BJ (cell line): ENCODE measurements around the gene PLAU. TPM values are rescaled to one million over a fixed set of nuclear protein-coding genes. Genes with fewer than 3 reads are reported as not detected.

Experiments
- CTCF ChIA-PET: fragments of 350-600 bp; formaldehyde crosslinking; extraction: SDS; loops from one replicate; lab custom pipeline; 2021; ENCODE audit warnings: antibody characterized with exemption, inconsistent platforms; lab: Yijun Ruan, JAX
- POLR2A ChIA-PET: fragments of 300-600 bp; sonication (Branson Sonifier 250); formaldehyde crosslinking; extraction: SDS; loops from one replicate; lab custom pipeline; 2021; ENCODE audit warnings: antibody characterized with exemption; lab: Charles Lee
- DNase-seq: peaks from one replicate; pipeline ENCODE4 v3.0.0-alpha.2; 2011; ENCODE audit warnings: low read depth
- H3K27me3 ChIP-seq: 2 replicates; pipeline ENCODE4 v1.6.0; 2011; ENCODE audit warnings: low read length; ENCODE audit not compliant: control insufficient read depth, insufficient read depth
- H3K36me3 ChIP-seq: 2 replicates; pipeline ENCODE4 v1.5.1; 2011; ENCODE audit warnings: low read length; ENCODE audit not compliant: control insufficient read depth, insufficient read depth
- H3K4me3 ChIP-seq: 2 replicates; pipeline ENCODE4 v1.5.1; 2011; ENCODE audit warnings: low read depth, mild to moderate bottlenecking, control low read depth, low read length
- polyA plus RNA-seq: library from polyadenylated mRNA; depleted of rRNA; stranded (reverse); fragments of >200 nt; gene quantifications from 2 replicates; pipeline ENCODE4 v1.2.3, GENCODE V29; 2011
- TF ChIP-seq, protein P1 (sequence below): IDR thresholded peaks from 2 replicates; pipeline ENCODE4 v1.5.1; 2011; ENCODE audit warnings: low read depth, mild to moderate bottlenecking, control low read depth, inconsistent platforms, low read length, moderate library complexity; ENCODE audit not compliant: insufficient read depth

The PLAU gene
- polyA plus RNA-seq, 1 experiment = 37.2 TPM

DNA sequence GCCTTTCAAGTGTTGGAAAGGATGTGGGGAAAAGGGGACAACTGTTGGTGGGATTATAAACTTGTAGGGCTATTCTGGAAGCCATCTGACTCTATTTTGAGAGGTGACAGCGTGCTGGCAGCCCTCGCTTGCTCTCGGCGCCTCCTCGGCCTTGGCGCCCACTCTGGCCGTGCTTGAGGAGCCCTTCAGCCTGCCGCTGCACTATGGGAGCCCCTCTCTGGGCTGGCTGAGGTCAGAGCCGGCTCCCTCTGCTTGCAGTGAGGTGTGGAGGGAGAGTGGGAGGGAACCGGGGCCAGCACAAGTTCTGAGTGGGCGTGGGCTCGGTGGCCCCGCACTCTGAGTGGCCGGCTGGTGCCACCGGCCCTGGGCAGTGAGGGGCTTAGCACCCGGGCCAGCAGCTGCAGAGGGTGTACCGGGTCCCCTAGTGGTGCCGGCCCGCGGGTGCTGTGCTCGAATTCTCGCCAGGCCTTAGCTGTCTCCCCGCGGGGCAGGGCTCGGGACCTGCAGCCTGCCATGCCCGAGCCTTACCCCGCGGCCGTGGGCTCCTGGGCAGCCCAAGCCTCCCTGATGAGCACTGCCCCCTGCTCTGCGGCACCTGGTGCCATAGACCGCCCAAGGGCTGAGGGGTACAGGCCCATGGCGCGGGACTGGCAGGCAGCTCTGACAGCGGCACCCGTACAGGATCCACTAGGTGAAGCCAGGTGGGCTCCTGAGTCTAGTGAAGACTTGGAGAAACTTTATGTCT, 33.6 kb downstream of the PLAU start:
- H3K36me3 ChIP-seq = no peaks in the 10 kb centered on the region
- no peak overlapping the region for H3K4me3 ChIP-seq
- DNase-seq = no peak
- CTCF ChIA-PET = interaction anchor here (0.6 to 17.0 kb wide), 5 partner anchors 12 to 136 kb away, joined by 3 to 484 read pairs (median 11); no protein-coding TSS in a partner anchor
- POLR2A ChIA-PET = no interaction called here
- TF ChIP-seq, protein P1, sequence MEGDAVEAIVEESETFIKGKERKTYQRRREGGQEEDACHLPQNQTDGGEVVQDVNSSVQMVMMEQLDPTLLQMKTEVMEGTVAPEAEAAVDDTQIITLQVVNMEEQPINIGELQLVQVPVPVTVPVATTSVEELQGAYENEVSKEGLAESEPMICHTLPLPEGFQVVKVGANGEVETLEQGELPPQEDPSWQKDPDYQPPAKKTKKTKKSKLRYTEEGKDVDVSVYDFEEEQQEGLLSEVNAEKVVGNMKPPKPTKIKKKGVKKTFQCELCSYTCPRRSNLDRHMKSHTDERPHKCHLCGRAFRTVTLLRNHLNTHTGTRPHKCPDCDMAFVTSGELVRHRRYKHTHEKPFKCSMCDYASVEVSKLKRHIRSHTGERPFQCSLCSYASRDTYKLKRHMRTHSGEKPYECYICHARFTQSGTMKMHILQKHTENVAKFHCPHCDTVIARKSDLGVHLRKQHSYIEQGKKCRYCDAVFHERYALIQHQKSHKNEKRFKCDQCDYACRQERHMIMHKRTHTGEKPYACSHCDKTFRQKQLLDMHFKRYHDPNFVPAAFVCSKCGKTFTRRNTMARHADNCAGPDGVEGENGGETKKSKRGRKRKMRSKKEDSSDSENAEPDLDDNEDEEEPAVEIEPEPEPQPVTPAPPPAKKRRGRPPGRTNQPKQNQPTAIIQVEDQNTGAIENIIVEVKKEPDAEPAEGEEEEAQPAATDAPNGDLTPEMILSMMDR = no peak
- H3K27me3 ChIP-seq = no peaks in the 10 kb centered on the region

DNA sequence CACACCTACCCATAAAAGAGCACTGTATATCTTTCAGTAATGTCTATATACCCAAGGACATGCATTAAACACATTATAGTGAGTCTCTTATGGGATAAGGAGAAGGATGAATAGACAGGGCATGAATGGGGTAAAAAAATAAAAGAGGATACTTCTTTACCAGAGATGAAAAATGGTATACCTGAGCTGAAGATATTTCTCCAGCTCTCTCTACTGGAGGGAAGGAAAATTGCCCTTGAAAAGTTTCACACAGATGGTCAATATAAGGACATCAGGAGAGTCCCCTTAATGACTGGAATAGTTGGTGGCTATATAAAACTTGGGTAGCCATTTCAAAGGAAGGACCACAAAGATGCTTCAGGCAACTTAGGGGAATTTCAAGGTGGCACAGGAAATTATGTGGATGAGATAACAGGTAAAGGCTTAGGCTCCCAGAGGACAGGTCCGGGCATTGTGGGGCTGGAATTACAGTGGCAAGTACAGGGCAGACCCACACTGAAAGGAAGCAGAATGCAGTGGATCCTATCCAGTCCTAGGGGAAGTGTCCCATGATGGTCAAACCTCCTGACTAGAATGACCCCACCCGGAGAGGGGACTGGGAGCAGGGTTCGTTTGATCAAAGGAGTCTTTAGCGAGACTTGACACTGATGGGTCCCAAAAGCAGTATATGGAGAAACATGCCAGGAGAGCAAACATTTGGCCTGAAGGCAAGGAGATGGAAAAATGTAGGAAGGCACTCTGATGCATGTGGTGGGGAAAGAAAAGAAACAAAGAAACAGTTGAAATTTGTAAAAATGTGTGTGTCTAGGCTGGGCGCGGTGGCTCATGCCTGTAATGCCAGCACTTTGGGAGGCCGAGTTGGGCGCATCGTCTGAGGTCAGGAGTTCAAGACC, 35.6 kb downstream of the PLAU start:
- ChIA-PET POLR2A (interaction anchor here (0.6 kb wide), 1 partner anchor 46 kb away, joined by 8 read pairs; no protein-coding TSS in a partner anchor), CTCF (interaction anchor here (1.1 to 17.0 kb wide), 2 partner anchors 56 to 97 kb away, joined by 3 to 484 read pairs; no protein-coding TSS in a partner anchor)
- TF ChIP-seq, protein P1 = no peak
- no peak overlapping the region for H3K4me3 ChIP-seq
- DNase-seq = no peak
- no peaks in the 10 kb centered on the region for H3K27me3 ChIP-seq
- H3K36me3 ChIP-seq = no peaks in the 10 kb centered on the region

DNA sequence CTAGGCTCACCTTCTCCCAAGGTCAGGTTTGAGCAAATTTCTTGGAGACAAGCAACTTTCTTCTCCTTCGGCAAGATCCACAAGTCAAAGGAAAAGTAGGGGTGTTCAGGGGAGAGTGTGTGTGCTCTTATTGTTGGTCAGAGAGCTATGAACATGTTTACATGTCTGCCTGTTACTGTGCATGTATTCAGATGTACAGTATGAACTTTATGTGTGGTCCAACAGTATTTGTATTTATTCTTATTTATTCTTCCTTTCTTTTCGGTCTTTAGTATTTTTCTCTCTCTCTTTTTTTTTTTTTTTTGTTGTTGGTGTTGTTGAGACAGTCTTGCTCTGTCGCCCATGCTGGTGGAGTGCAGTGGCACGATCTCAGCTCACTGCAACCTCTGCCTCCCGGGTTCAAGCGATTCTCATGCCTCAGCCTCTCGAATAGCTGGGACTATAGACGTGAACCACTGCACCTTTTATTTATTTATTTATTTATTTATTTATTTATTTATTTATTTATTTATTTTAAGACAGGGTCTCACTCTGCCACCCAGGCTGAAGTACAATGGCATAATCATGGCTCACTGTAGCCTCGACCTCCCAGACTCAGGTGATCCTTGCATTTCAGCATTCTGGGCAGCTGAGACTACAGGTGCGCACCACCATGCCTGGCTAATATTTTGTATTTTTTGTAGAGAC, 38.2 kb downstream of the PLAU start:
- CTCF ChIA-PET = interaction anchor here (1.8 to 5.1 kb wide), 2 partner anchors 8 to 63 kb away, joined by 5 to 32 read pairs; no protein-coding TSS in a partner anchor
- H3K36me3 ChIP-seq = no peaks in the 10 kb centered on the region
- no peak overlapping the region for H3K4me3 ChIP-seq
- H3K27me3 ChIP-seq = no peaks in the 10 kb centered on the region
- POLR2A ChIA-PET = no interaction called here
- DNase-seq = no peak
- TF ChIP-seq, protein P1 = no peak

DNA sequence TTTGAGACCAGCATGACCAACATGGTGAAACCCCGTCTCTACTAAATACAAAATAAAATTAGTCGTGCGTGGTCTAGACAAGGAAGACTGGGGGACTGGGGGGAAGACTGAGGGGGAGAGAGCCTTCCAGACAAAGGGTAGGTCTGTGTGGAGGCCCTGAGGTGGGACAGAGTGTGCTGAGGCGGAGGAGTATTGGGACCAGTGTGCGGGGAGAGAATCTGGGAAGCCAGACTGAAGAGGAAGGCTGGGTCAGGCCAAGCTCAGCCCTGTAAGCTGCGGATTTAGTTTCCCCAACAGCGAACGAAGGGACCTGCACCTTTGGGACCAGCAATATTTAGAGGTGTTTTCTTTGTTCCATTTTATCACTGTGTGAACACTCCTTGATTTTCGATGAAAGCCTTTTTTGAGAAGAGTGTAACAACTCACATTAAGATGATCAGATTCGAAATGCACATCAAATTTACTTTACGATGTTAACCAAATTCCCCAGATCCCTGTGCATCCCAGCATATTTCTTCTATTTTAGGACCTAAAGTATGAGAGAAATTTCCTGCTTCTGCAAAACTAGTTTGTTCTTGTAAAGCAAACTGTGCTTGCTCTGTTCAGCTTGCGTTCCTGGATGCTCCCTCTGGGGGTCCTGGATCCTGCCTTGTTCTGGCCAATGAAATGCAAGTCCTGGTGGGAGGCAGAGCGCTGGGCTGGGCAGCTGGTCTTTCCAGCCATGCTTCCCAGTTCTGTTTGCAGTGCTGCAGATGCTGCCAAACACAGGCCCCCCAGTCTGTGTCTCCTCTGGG, 39.4 kb downstream of the PLAU start:
- Histone ChIP-seq H3K4me3 (no peak overlapping the region), H3K27me3 (no peaks in the 10 kb centered on the region), H3K36me3 (no peaks in the 10 kb centered on the region)
- POLR2A ChIA-PET = interaction anchor here (0.6 kb wide), 1 partner anchor 220 kb away, joined by 3 read pairs; no protein-coding TSS in a partner anchor
- CTCF ChIA-PET = interaction anchor here (1.0 to 5.1 kb wide), 3 partner anchors 10 to 130 kb away, joined by 3 to 32 read pairs (median 5); no protein-coding TSS in a partner anchor
- TF ChIP-seq, protein P1 = peak; percentile 18; the same call in 1 of the 2 replicates
- DNase-seq = no peak
